Trophoblast cell (in vitro differentiated cells and primary cell): Measurements from ENCODE around the gene NEK1.

ENCODE experiments used
- DNase-seq, 2 donors: peaks; one replicate each; pipeline ENCODE4 v3.0.0-alpha.2; 2016
- H2AFZ ChIP-seq: 2 replicates; pipeline ENCODE4 v1.6.1; 2013; ENCODE audit warnings: low read length, moderate library complexity, mild to moderate bottlenecking; ENCODE audit not compliant: insufficient read depth, poor library complexity
- H2AK5ac ChIP-seq: 2 replicates; pipeline ENCODE4 v1.6.1; 2013; ENCODE audit warnings: mild to moderate bottlenecking, low read length
- H2BK120ac ChIP-seq: 2 replicates; pipeline ENCODE4 v1.6.1; 2013; ENCODE audit warnings: low read length, mild to moderate bottlenecking, moderate library complexity; ENCODE audit not compliant: insufficient read depth, poor library complexity
- H2BK12ac ChIP-seq: 2 replicates; pipeline ENCODE4 v1.6.1; 2013; ENCODE audit warnings: mild to moderate bottlenecking, low read length, moderate library complexity
- H2BK5ac ChIP-seq: 2 replicates; pipeline ENCODE4 v1.6.1; 2013; ENCODE audit warnings: low read length, low read depth, moderate library complexity, mild to moderate bottlenecking; ENCODE audit not compliant: poor library complexity
- H3K14ac ChIP-seq: 2 replicates; pipeline ENCODE4 v1.6.1; 2013; ENCODE audit warnings: mild to moderate bottlenecking, low read length
- H3K18ac ChIP-seq: 2 replicates; pipeline ENCODE4 v1.6.1; 2013; ENCODE audit warnings: mild to moderate bottlenecking, low read length
- H3K23ac ChIP-seq: 2 replicates; pipeline ENCODE4 v1.6.1; 2013; ENCODE audit warnings: low read length
- H3K27ac ChIP-seq: 2 replicates; pipeline ENCODE4 v1.5.1; 2013; ENCODE audit warnings: low read depth, mild to moderate bottlenecking, inconsistent platforms, low read length, moderate library complexity
- H3K27me3 ChIP-seq: 2 replicates; pipeline ENCODE4 v1.6.1; 2013; ENCODE audit warnings: inconsistent platforms, mild to moderate bottlenecking, low read length, moderate library complexity; ENCODE audit not compliant: insufficient read depth
- H3K36me3 ChIP-seq, 2 experiments: 1 replicate in 1 of 2; 2 replicates in 1 of 2; pipeline ENCODE4 v1.6.1; 2013; ENCODE audit warnings: low read length in 2 of 2, mild to moderate bottlenecking in 2 of 2, moderate library complexity in 1 of 2; ENCODE audit not compliant: insufficient read depth in 2 of 2, control insufficient read depth in 1 of 2
- H3K4ac ChIP-seq: 2 replicates; pipeline ENCODE4 v1.6.1; 2013; ENCODE audit warnings: low read depth, mild to moderate bottlenecking, low read length, moderate library complexity
- H3K4me1 ChIP-seq, 2 experiments: 1 replicate in 1 of 2; 2 replicates in 1 of 2; pipeline ENCODE4 v1.6.1; 2013; ENCODE audit warnings: low read length in 2 of 2, mild to moderate bottlenecking in 2 of 2, moderate library complexity in 1 of 2; ENCODE audit not compliant: insufficient read depth in 2 of 2, control insufficient read depth in 1 of 2
- H3K4me2 ChIP-seq: 2 replicates; pipeline ENCODE4 v1.6.1; 2013; ENCODE audit warnings: inconsistent platforms, mild to moderate bottlenecking, low read length, moderate library complexity
- H3K4me3 ChIP-seq: 2 replicates; pipeline ENCODE4 v1.5.1; 2013; ENCODE audit warnings: mild to moderate bottlenecking, low read depth, low read length, inconsistent platforms
- H3K79me1 ChIP-seq: one replicate; pipeline ENCODE4 v1.6.1; 2013; ENCODE audit warnings: low read length
- H3K79me2 ChIP-seq: 2 replicates; pipeline ENCODE4 v1.6.1; 2013; ENCODE audit warnings: low read length, mild to moderate bottlenecking; ENCODE audit not compliant: control insufficient read depth, insufficient read depth, poor library complexity
- H3K9ac ChIP-seq: 2 replicates; pipeline ENCODE4 v1.6.1; 2013; ENCODE audit warnings: mild to moderate bottlenecking, low read length
- H3K9me3 ChIP-seq: 2 replicates; pipeline ENCODE4 v1.6.1; 2013; ENCODE audit warnings: low read depth, mild to moderate bottlenecking, control low read depth, inconsistent platforms, low read length; ENCODE audit not compliant: insufficient read depth
- H4K12ac ChIP-seq: 2 replicates; pipeline ENCODE4 v1.6.1; 2013; ENCODE audit warnings: low read depth, mild to moderate bottlenecking, low read length, moderate library complexity
- H4K8ac ChIP-seq: 2 replicates; pipeline ENCODE4 v1.6.1; 2013; ENCODE audit warnings: low read depth, mild to moderate bottlenecking, low read length, moderate library complexity
- H4K91ac ChIP-seq: one replicate; pipeline ENCODE4 v1.6.1; 2013; ENCODE audit warnings: low read depth, mild to moderate bottlenecking, low read length, moderate library complexity
- WGBS: extraction: QIAGEN DNeasy Blood & Tissue Kit; methylation state at CpG from one replicate; pipeline ENCODE4 v1.1.7; 2013; ENCODE audit warnings: missing lambda C conversion rate; ENCODE audit not compliant: insufficient read length, insufficient coverage; ENCODE audit errors: extremely low coverage; 5-methylcytosine and 5-hydroxymethylcytosine counted together

Gene NEK1

DNA sequence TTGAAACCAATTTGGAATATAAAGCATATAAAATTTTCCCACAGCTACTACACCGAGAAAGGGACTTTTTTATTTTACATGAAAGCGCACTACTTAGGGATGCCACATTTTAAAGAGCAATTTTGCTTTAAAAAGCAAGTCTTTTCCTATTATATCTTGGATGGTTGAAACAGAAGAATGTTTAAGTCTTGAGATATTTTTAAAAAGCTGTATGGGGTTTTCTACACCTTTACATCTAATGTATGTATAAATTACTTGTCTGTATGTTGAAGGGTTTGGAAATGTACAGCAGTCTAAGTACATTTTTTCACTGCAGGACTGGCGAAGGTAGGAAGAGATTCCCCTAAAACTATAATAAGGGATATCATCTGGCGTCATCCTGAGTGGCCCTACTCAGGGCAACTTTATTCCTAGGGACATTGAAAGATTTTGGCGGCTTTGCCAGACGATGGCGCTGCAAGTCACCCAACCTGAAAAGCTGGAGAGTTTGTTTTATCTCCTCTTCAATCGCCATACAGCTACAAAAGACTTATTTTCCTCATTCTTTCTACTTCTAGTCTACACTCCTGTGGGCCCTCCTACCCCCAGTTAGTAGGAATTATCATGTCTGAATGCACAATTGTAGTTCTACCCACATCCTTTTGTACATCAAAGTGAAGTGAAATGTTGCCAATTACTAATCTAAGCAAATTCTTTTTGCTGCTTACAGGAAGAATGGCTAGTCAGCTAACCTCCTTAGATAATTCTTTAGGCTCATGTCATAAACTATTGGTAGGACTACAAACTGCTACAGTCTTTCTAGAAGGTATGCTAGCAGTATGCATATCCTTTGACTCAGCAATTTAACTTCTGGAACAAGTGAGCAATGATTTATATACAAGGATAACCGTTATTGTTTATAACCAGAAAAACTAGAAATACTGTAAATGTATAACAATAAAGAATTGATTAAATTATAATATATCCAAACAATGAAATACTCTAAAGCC is 782 bp upstream of the NEK1 start:
- H3K23ac ChIP-seq = no peak overlapping the region
- no peak overlapping the region for H2BK12ac ChIP-seq
- no peak overlapping the region for H4K8ac ChIP-seq
- no CpG with 5 or more reads among the region's 9 CpGs for WGBS
- H4K91ac ChIP-seq = no peak overlapping the region
- H3K4me1 ChIP-seq = no peaks in the 10 kb centered on the region
- no peak overlapping the region for H2BK5ac ChIP-seq
- no peak overlapping the region for H3K27ac ChIP-seq
- peaks cover 4% of the 10 kb centered on the region for H3K79me1 ChIP-seq
- no peak overlapping the region for H3K4me3 ChIP-seq
- H4K12ac ChIP-seq = no peak overlapping the region
- H3K27me3 ChIP-seq = no peaks in the 10 kb centered on the region
- H3K36me3 ChIP-seq = no peaks in the 10 kb centered on the region
- no peaks in the 10 kb centered on the region for H3K9me3 ChIP-seq
- H3K79me2 ChIP-seq = peaks cover 3% of the 10 kb centered on the region
- H2BK120ac ChIP-seq = no peak overlapping the region
- H3K18ac ChIP-seq = no peak overlapping the region
- peak; percentile 90 to 97 for DNase-seq
- no peak overlapping the region for H3K9ac ChIP-seq
- no peak overlapping the region for H2AK5ac ChIP-seq
- H2AFZ ChIP-seq = no peak overlapping the region
- H3K4ac ChIP-seq = no peak overlapping the region
- no peak overlapping the region for H3K14ac ChIP-seq
- peak overlapping the region; percentile 74 for H3K4me2 ChIP-seq

- Histone ChIP-seq H3K14ac (no peak overlapping the region), H2BK12ac (no peak overlapping the region), H3K23ac (no peak overlapping the region), H3K36me3 (no peaks in the 10 kb centered on the region), H3K4ac (no peak overlapping the region), H3K27me3 (no peaks in the 10 kb centered on the region), H3K4me1 (no peaks in the 10 kb centered on the region), H4K12ac (no peak overlapping the region), H3K27ac (no peak overlapping the region), H3K4me2 (no peak overlapping the region), H4K8ac (no peak overlapping the region), H2BK5ac (no peak overlapping the region), H3K79me2 (peaks cover 3% of the 10 kb centered on the region), H2BK120ac (no peak overlapping the region), H3K9me3 (no peaks in the 10 kb centered on the region), H3K4me3 (no peak overlapping the region), H3K9ac (no peak overlapping the region), H3K79me1 (peaks cover 4% of the 10 kb centered on the region), H2AK5ac (no peak overlapping the region), H3K18ac (no peak overlapping the region), H2AFZ (no peak overlapping the region), H4K91ac (no peak overlapping the region)
- WGBS = no CpG with 5 or more reads among the region's 4 CpGs
- no peak for DNase-seq
Measured at GRCh38 chr4:169611157-169611556, 1.2 kb downstream of the NEK1 start.

GRCh38 chr4:169604903-169605331 is 7.5 kb downstream of the NEK1 start:
- DNase-seq = no peak
- Histone ChIP-seq H2AK5ac (no peak overlapping the region), H3K27me3 (no peaks in the 10 kb centered on the region), H2BK120ac (no peak overlapping the region), H4K91ac (no peak overlapping the region), H3K79me2 (no peaks in the 10 kb centered on the region), H2BK12ac (no peak overlapping the region), H2AFZ (no peak overlapping the region), H3K18ac (no peak overlapping the region), H3K27ac (no peak overlapping the region), H3K36me3 (no peaks in the 10 kb centered on the region), H4K8ac (no peak overlapping the region), H2BK5ac (no peak overlapping the region), H3K4me1 (no peaks in the 10 kb centered on the region), H3K9ac (no peak overlapping the region), H3K4ac (no peak overlapping the region), H3K4me2 (no peak overlapping the region), H3K4me3 (no peak overlapping the region), H4K12ac (no peak overlapping the region), H3K14ac (no peak overlapping the region), H3K23ac (no peak overlapping the region), H3K79me1 (no peaks in the 10 kb centered on the region), H3K9me3 (no peaks in the 10 kb centered on the region)
- no CpG with 5 or more reads among the region's 1 CpG for WGBS

GRCh38 chr4:169604131-169604900 is 8.1 kb downstream of the NEK1 start:
- Histone ChIP-seq H4K12ac (no peak overlapping the region), H3K4me2 (no peak overlapping the region), H3K36me3 (no peaks in the 10 kb centered on the region), H3K27me3 (no peaks in the 10 kb centered on the region), H2AK5ac (no peak overlapping the region), H2BK12ac (no peak overlapping the region), H3K14ac (no peak overlapping the region), H3K79me1 (no peaks in the 10 kb centered on the region), H2AFZ (no peak overlapping the region), H3K9ac (no peak overlapping the region), H3K18ac (no peak overlapping the region), H2BK5ac (no peak overlapping the region), H3K4ac (no peak overlapping the region), H3K9me3 (no peaks in the 10 kb centered on the region), H3K27ac (no peak overlapping the region), H3K79me2 (no peaks in the 10 kb centered on the region), H2BK120ac (no peak overlapping the region), H3K23ac (no peak overlapping the region), H3K4me1 (no peaks in the 10 kb centered on the region), H4K91ac (no peak overlapping the region), H4K8ac (no peak overlapping the region), H3K4me3 (no peak overlapping the region)
- DNase-seq = no peak
- WGBS = no CpG with 5 or more reads among the region's 1 CpG
